HepG2 (cell line): ENCODE data around the gene CDH1. TPM values are rescaled to one million over a fixed set of nuclear protein-coding genes. Genes with fewer than 3 reads are reported as not detected.

Experiments used
- ASH2L ChIP-seq: fragments of 300-600, 200-600 bp; sonication (generic); IDR thresholded peaks from 2 replicates; pipeline ENCODE4 v1.7.0; 2017; ENCODE audit warnings: low read depth, mild to moderate bottlenecking, moderate library complexity, mixed read lengths, low read length; ENCODE audit not compliant: insufficient read length
- HNF4G ChIP-seq, 2 experiments: sonication (generic) in 1 of 2; formaldehyde crosslinking in 1 of 2; IDR thresholded peaks; 2 replicates each; pipeline versions ENCODE4 v1.4.0 to v1.6.1; 2011 to 2020; ENCODE audit warnings: borderline replicate concordance in 2 of 2, low read depth in 2 of 2, mild to moderate bottlenecking in 2 of 2, low read length in 1 of 2, missing genetic modification reagents in 1 of 2, moderate library complexity in 1 of 2
- JDP2 ChIP-seq: sonication (generic); formaldehyde crosslinking; IDR thresholded peaks from 2 replicates; pipeline ENCODE4 v1.8.1; 2022; ENCODE audit warnings: missing genetic modification reagents, borderline replicate concordance
- MAFK ChIP-seq, 2 experiments: IDR thresholded peaks in 1 of 2; conservative IDR thresholded peaks in 1 of 2; 2 replicates each; pipeline ENCODE4 v1.6.1; 2011; ENCODE audit warnings: improper control_type of control experiment in 2 of 2, low read length in 2 of 2
- MIER2 ChIP-seq: IDR thresholded peaks from 2 replicates; pipeline ENCODE4 v1.6.1; 2016; ENCODE audit warnings: missing biosample characterization, missing genetic modification reagents
- MIER3 ChIP-seq: IDR thresholded peaks from 2 replicates; pipeline ENCODE4 v1.6.1; 2016; ENCODE audit warnings: missing compliant biosample characterization, borderline replicate concordance
- NCOA2 ChIP-seq: sonication (generic); formaldehyde crosslinking; IDR thresholded peaks from 2 replicates; pipeline ENCODE4 v1.8.0; 2022; ENCODE audit warnings: inconsistent platforms
- POLR2A ChIP-seq, 2 experiments: IDR thresholded peaks; 2 replicates each; pipeline ENCODE4 v1.6.1; 2011; ENCODE audit warnings: low read depth in 2 of 2, low read length in 2 of 2, mild to moderate bottlenecking in 1 of 2, moderate library complexity in 1 of 2; ENCODE audit not compliant: insufficient read depth in 1 of 2
- RAD21 ChIP-seq: fragments of 450-650 bp; formaldehyde crosslinking; IDR thresholded peaks from 2 replicates; pipeline ENCODE4 v1.5.0; 2020; ENCODE audit warnings: mild to moderate bottlenecking
- TARDBP ChIP-seq: sonication (generic); formaldehyde crosslinking; IDR thresholded peaks from 2 replicates; pipeline ENCODE4 v1.8.0; 2022; ENCODE audit warnings: mild to moderate bottlenecking, missing genetic modification reagents
- YEATS4 ChIP-seq: sonication (generic); formaldehyde crosslinking; IDR thresholded peaks from 2 replicates; pipeline ENCODE4 v1.4.0; 2020; ENCODE audit warnings: missing genetic modification reagents, borderline replicate concordance
- ZBTB38 ChIP-seq: sonication (generic); formaldehyde crosslinking; IDR thresholded peaks from 2 replicates; pipeline ENCODE4 v1.5.1; 2020; ENCODE audit warnings: mild to moderate bottlenecking, missing genetic modification reagents
- ZFP1 ChIP-seq: IDR thresholded peaks from 2 replicates; pipeline ENCODE4 v1.6.1; 2016
- ZNF256 ChIP-seq: sonication (generic); formaldehyde crosslinking; conservative IDR thresholded peaks from 2 replicates; pipeline ENCODE4 v1.4.0; 2020; ENCODE audit warnings: missing genetic modification reagents
- ZNF264 ChIP-seq: sonication (generic); formaldehyde crosslinking; IDR thresholded peaks from 2 replicates; pipeline ENCODE4 v1.4.0; 2020; ENCODE audit warnings: missing genetic modification reagents
- ZNF274 ChIP-seq: sonication (generic); formaldehyde crosslinking; IDR thresholded peaks from 2 replicates; pipeline ENCODE4 v1.5.1; 2020; ENCODE audit warnings: mild to moderate bottlenecking, missing genetic modification reagents
- ZNF3 ChIP-seq: IDR thresholded peaks from 2 replicates; pipeline ENCODE4 v1.7.0; 2017; ENCODE audit warnings: inconsistent platforms
- ZNF431 ChIP-seq: sonication (generic); formaldehyde crosslinking; IDR thresholded peaks from 2 replicates; pipeline ENCODE4 v1.9.0; 2022; ENCODE audit warnings: missing genetic modification reagents, low read depth, mild to moderate bottlenecking, borderline replicate concordance
- ZNF510 ChIP-seq: sonication (generic); formaldehyde crosslinking; IDR thresholded peaks from 2 replicates; pipeline ENCODE4 v1.4.0; 2020; ENCODE audit warnings: low read depth, mild to moderate bottlenecking, missing genetic modification reagents
- ZSCAN12 ChIP-seq: sonication (generic); formaldehyde crosslinking; IDR thresholded peaks from 2 replicates; pipeline ENCODE4 v1.9.0; 2021; ENCODE audit warnings: mild to moderate bottlenecking, missing genetic modification reagents
- polyA plus RNA-seq, 8 experiments: library from polyadenylated mRNA; depleted of rRNA in 3 of 8; stranded (reverse) in 7 of 8; unstranded in 1 of 8; fragments of >200 nt; fragmentation: Illumina TruSeq in 4 of 8; extraction: Trizol in 4 of 8; gene quantifications; 2 replicates each; pipeline versions ENCODE4 v1.2.1 to v1.2.3, GENCODE V29; 2011 to 2016; ENCODE audit warnings: low read depth in 4 of 8, missing spikeins in 1 of 8, mixed read lengths in 1 of 8; ENCODE audit not compliant: insufficient read depth in 1 of 8
- total RNA-seq, 5 experiments: library from RNA; depleted of rRNA; stranded (reverse); fragments of >200 nt; fragmentation: Illumina TruSeq; extraction: Trizol; gene quantifications; 2 replicates each; pipeline ENCODE4 v1.2.3, GENCODE V29; 2016; ENCODE audit warnings: low read depth in 1 of 5
- TF ChIP-seq, protein P1 (sequence below): sonication (generic); formaldehyde crosslinking; IDR thresholded peaks from 2 replicates; pipeline ENCODE4 v1.4.0; 2020; ENCODE audit warnings: missing genetic modification reagents
- TF ChIP-seq, protein P2 (sequence below): sonication (generic); formaldehyde crosslinking; IDR thresholded peaks from 2 replicates; pipeline ENCODE4 v1.4.0; 2020; ENCODE audit warnings: missing genetic modification reagents, borderline replicate concordance

The CDH1 gene
- total and polyA plus RNA-seq, 2 of the 13 experiments (the other 11 are each of a cell fraction or from before 2014, with no cell fraction given), result 0.95 to 9.8 TPM

DNA sequence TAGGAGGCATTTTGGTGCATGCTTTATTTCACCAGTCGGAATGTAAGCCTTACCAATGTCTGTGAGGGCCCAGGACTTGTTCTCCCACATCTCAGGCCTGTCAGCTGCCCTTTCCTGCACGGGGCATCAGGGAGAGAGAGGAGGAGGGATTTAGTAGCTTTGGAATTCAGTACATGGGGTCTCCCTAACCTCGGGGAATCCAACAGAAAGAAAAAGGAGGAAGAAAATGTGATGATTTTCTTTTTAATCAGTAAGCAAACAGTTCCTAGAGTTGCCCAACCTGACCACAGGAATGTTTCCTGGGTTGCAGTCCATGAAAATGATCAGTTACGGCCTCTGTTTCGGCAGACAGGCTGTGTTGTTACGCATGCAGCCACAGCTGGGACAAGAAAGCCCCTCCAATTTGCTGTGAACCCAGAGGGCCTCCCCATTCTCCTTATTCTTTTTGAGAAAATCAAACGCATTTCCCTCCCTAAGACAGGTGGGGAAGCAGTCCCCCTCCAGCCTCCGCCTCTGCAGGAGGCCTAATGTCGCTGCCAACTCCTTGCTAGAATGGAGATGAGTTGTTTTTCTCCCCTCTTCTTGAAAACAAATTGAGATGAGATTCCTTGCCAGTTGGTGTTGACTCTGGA lies 53.2 kb downstream of the CDH1 start (continued):
- TF ChIP-seq ZNF510 (CRISPR knock-in tag) (no peak), ASH2L (peak; percentile 75), ZSCAN12 (no peak), YEATS4 (CRISPR knock-in tag) (peak; percentile 67; the same call in 1 of the 2 replicates), ZNF3 (CRISPR knock-in tag) (peak; percentile 85; the same call in 1 of the 2 replicates), TARDBP (CRISPR knock-in tag) (peak; percentile 83), MIER3 (peak; percentile 90; the same call in 1 of the 2 replicates), ZBTB38 (CRISPR knock-in tag) (0 out of 2 replicates have a peak, but pooled peaks have one; percentile 38), RAD21 (CRISPR knock-in tag) (peak; percentile 23; the same call in 1 of the 2 replicates), ZFP1 (CRISPR knock-in tag) (peak; percentile 91), MIER2 (no peak), ZNF431 (no peak), ZNF256 (CRISPR knock-in tag) (no peak), JDP2 (CRISPR knock-in tag) (no peak; the same call in 1 of the 2 replicates), ZNF274 (CRISPR knock-in tag) (no peak), NCOA2 (CRISPR knock-in tag) (peak; percentile 94), ZNF264 (CRISPR knock-in tag) (peak; percentile 81), HNF4G (IDR thresholded peaks at IDR 0.05; ENCODE audit: borderline replicate concordance, low read depth, low read length) (peak; percentile 75; the same call in 1 of the 2 replicates), HNF4G (CRISPR knock-in tag; IDR thresholded peaks at IDR 0.05; ENCODE audit: borderline replicate concordance, low read depth) (peak; percentile 15; the same call in 1 of the 2 replicates), POLR2A (IDR thresholded peaks at IDR 0.05; ENCODE audit: insufficient read depth in 1 of 2, low read depth in 2 of 2, low read length in 2 of 2) (peak in 1 of 2 experiments; percentile 69; a peak in 2 of 4 replicates), MAFK (conservative IDR thresholded peaks at IDR 0.05 in 1 of 2, IDR thresholded peaks at IDR 0.05 in 1 of 2; ENCODE audit: low read length in 2 of 2) (peak in 1 of 2 experiments; percentile 25; a peak in 2 of 4 replicates)
- TF ChIP-seq, protein P1, sequence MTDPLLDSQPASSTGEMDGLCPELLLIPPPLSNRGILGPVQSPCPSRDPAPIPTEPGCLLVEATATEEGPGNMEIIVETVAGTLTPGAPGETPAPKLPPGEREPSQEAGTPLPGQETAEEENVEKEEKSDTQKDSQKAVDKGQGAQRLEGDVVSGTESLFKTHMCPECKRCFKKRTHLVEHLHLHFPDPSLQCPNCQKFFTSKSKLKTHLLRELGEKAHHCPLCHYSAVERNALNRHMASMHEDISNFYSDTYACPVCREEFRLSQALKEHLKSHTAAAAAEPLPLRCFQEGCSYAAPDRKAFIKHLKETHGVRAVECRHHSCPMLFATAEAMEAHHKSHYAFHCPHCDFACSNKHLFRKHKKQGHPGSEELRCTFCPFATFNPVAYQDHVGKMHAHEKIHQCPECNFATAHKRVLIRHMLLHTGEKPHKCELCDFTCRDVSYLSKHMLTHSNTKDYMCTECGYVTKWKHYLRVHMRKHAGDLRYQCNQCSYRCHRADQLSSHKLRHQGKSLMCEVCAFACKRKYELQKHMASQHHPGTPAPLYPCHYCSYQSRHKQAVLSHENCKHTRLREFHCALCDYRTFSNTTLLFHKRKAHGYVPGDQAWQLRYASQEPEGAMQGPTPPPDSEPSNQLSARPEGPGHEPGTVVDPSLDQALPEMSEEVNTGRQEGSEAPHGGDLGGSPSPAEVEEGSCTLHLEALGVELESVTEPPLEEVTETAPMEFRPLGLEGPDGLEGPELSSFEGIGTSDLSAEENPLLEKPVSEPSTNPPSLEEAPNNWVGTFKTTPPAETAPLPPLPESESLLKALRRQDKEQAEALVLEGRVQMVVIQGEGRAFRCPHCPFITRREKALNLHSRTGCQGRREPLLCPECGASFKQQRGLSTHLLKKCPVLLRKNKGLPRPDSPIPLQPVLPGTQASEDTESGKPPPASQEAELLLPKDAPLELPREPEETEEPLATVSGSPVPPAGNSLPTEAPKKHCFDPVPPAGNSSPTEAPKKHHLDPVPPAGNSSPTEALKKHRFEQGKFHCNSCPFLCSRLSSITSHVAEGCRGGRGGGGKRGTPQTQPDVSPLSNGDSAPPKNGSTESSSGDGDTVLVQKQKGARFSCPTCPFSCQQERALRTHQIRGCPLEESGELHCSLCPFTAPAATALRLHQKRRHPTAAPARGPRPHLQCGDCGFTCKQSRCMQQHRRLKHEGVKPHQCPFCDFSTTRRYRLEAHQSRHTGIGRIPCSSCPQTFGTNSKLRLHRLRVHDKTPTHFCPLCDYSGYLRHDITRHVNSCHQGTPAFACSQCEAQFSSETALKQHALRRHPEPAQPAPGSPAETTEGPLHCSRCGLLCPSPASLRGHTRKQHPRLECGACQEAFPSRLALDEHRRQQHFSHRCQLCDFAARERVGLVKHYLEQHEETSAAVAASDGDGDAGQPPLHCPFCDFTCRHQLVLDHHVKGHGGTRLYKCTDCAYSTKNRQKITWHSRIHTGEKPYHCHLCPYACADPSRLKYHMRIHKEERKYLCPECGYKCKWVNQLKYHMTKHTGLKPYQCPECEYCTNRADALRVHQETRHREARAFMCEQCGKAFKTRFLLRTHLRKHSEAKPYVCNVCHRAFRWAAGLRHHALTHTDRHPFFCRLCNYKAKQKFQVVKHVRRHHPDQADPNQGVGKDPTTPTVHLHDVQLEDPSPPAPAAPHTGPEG (CRISPR knock-in tag), result peak; percentile 34; the same call in 1 of the 2 replicates
- TF ChIP-seq, protein P2, sequence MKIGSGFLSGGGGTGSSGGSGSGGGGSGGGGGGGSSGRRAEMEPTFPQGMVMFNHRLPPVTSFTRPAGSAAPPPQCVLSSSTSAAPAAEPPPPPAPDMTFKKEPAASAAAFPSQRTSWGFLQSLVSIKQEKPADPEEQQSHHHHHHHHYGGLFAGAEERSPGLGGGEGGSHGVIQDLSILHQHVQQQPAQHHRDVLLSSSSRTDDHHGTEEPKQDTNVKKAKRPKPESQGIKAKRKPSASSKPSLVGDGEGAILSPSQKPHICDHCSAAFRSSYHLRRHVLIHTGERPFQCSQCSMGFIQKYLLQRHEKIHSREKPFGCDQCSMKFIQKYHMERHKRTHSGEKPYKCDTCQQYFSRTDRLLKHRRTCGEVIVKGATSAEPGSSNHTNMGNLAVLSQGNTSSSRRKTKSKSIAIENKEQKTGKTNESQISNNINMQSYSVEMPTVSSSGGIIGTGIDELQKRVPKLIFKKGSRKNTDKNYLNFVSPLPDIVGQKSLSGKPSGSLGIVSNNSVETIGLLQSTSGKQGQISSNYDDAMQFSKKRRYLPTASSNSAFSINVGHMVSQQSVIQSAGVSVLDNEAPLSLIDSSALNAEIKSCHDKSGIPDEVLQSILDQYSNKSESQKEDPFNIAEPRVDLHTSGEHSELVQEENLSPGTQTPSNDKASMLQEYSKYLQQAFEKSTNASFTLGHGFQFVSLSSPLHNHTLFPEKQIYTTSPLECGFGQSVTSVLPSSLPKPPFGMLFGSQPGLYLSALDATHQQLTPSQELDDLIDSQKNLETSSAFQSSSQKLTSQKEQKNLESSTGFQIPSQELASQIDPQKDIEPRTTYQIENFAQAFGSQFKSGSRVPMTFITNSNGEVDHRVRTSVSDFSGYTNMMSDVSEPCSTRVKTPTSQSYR, result peak; percentile 63; the same call in 1 of the 2 replicates
